ENCODE data around the gene PLAC8L1.

GRCh38 chr5:146040527-146040926 is 64.8 kb downstream of the PLAC8L1 start:
- no peak for TF ChIP-seq CTCF (IDR thresholded peaks at IDR 0.05)
- TF ChIP-seq POLR2A (IDR thresholded peaks at IDR 0.05), result no peak
